H9 (cell line): ENCODE measurements around the gene ERVMER34-1. TPM values are rescaled to one million over a fixed set of nuclear protein-coding genes. Genes with fewer than 3 reads are reported as not detected.

ENCODE experiments used
- DNase-seq: peaks from one replicate; pipeline ENCODE4 v3.0.0-alpha.2; 2017
- H2AFZ ChIP-seq: one replicate; pipeline ENCODE4 v1.6.1; 2013; ENCODE audit warnings: mild to moderate bottlenecking, low read length, control low read depth, moderate library complexity
- H2AK5ac ChIP-seq: 2 replicates; pipeline ENCODE4 v1.6.1; 2013; ENCODE audit warnings: low read length, control low read depth, mixed read lengths; ENCODE audit not compliant: insufficient read length
- H2BK120ac ChIP-seq: one replicate; pipeline ENCODE4 v1.6.1; 2013; ENCODE audit warnings: low read depth, mild to moderate bottlenecking, low read length, control low read depth, inconsistent platforms; ENCODE audit not compliant: poor library complexity, severe bottlenecking
- H2BK12ac ChIP-seq: 2 replicates; pipeline ENCODE4 v1.6.1; 2013; ENCODE audit warnings: low read length, control low read depth, mixed read lengths, low read depth; ENCODE audit not compliant: insufficient read length
- H2BK15ac ChIP-seq: 2 replicates; pipeline ENCODE4 v1.6.1; 2013; ENCODE audit warnings: low read depth, low read length, control low read depth
- H2BK20ac ChIP-seq: one replicate; pipeline ENCODE4 v1.6.1; 2013; ENCODE audit warnings: low read depth, mild to moderate bottlenecking, low read length, control low read depth, inconsistent platforms; ENCODE audit not compliant: poor library complexity, severe bottlenecking
- H2BK5ac ChIP-seq: 2 replicates; pipeline ENCODE4 v1.6.1; 2013; ENCODE audit warnings: low read length, control low read depth, mixed read lengths; ENCODE audit not compliant: insufficient read length
- H3K14ac ChIP-seq: 2 replicates; pipeline ENCODE4 v1.6.1; 2013; ENCODE audit warnings: low read length, control low read depth; ENCODE audit not compliant: insufficient read depth
- H3K18ac ChIP-seq: 2 replicates; pipeline ENCODE4 v1.6.1; 2013; ENCODE audit warnings: low read depth, mild to moderate bottlenecking, mixed read lengths, low read length, control low read depth; ENCODE audit not compliant: insufficient read length
- H3K23ac ChIP-seq: 2 replicates; pipeline ENCODE4 v1.6.1; 2013; ENCODE audit warnings: low read length, control low read depth, mixed read lengths, low read depth; ENCODE audit not compliant: insufficient read length
- H3K23me2 ChIP-seq: 2 replicates; pipeline ENCODE4 v1.6.1; 2013; ENCODE audit warnings: low read depth, mild to moderate bottlenecking, mixed read lengths, low read length, control low read depth; ENCODE audit not compliant: insufficient read length, poor library complexity, severe bottlenecking
- H3K27ac ChIP-seq: 2 replicates; pipeline ENCODE4 v1.5.1; 2013; ENCODE audit warnings: low read length, control low read depth, mixed read lengths, low read depth; ENCODE audit not compliant: insufficient read length
- H3K27me3 ChIP-seq: 2 replicates; pipeline ENCODE4 v1.6.1; 2013; ENCODE audit warnings: low read length, control low read depth, inconsistent platforms; ENCODE audit not compliant: insufficient read depth
- H3K4ac ChIP-seq: 2 replicates; pipeline ENCODE4 v1.6.1; 2013; ENCODE audit warnings: low read depth, mild to moderate bottlenecking, control low read depth, inconsistent platforms, low read length, moderate library complexity
- H3K4me1 ChIP-seq: 2 replicates; pipeline ENCODE4 v1.6.1; 2013; ENCODE audit warnings: low read length, control low read depth, inconsistent platforms; ENCODE audit not compliant: insufficient read depth
- H3K4me2 ChIP-seq: 2 replicates; pipeline ENCODE4 v1.6.1; 2013; ENCODE audit warnings: low read length, control low read depth, mixed read lengths; ENCODE audit not compliant: insufficient read length, insufficient read depth
- H3K56ac ChIP-seq: 2 replicates; pipeline ENCODE4 v1.6.1; 2013; ENCODE audit warnings: low read depth, mild to moderate bottlenecking, mixed read lengths, low read length, control low read depth; ENCODE audit not compliant: insufficient read length
- H3K79me1 ChIP-seq: 2 replicates; pipeline ENCODE4 v1.6.1; 2013; ENCODE audit warnings: low read depth, mild to moderate bottlenecking, moderate library complexity, low read length, control low read depth, inconsistent platforms; ENCODE audit not compliant: insufficient read depth, poor library complexity, severe bottlenecking
- H3K79me2 ChIP-seq: 2 replicates; pipeline ENCODE4 v1.6.1; 2013; ENCODE audit warnings: low read length, control low read depth, inconsistent platforms; ENCODE audit not compliant: insufficient read depth
- H3K9ac ChIP-seq: 2 replicates; pipeline ENCODE4 v1.6.1; 2013; ENCODE audit warnings: low read length, control low read depth, mixed read lengths; ENCODE audit not compliant: insufficient read length; ENCODE audit errors: extremely low read depth
- H3K9me3 ChIP-seq: one replicate; pipeline ENCODE4 v1.6.1; 2013; ENCODE audit warnings: low read depth, low read length, inconsistent platforms; ENCODE audit not compliant: control insufficient read depth
- H3T11ph ChIP-seq: one replicate; pipeline ENCODE4 v1.6.1; 2013; ENCODE audit warnings: mild to moderate bottlenecking, low read length, control low read depth, inconsistent platforms
- H4K20me1 ChIP-seq: one replicate; pipeline ENCODE4 v1.6.1; 2013; ENCODE audit not compliant: control insufficient read depth, insufficient read length, insufficient read depth
- H4K5ac ChIP-seq: 2 replicates; pipeline ENCODE4 v1.6.1; 2013; ENCODE audit warnings: low read depth, mild to moderate bottlenecking, mixed read lengths, low read length, control low read depth; ENCODE audit not compliant: insufficient read length
- H4K8ac ChIP-seq: replicated peaks from 2 replicates; pipeline ENCODE4 v1.6.1; 2013; ENCODE audit warnings: low read length, control low read depth, mixed read lengths, low read depth; ENCODE audit not compliant: insufficient read length
- H4K91ac ChIP-seq: 2 replicates; pipeline ENCODE4 v1.6.1; 2013; ENCODE audit warnings: low read depth, mild to moderate bottlenecking, moderate library complexity, mixed read lengths, low read length, control low read depth; ENCODE audit not compliant: insufficient read length
- H3K27ac Mint-ChIP-seq, 3 experiments: 2 replicates in 2 of 3; 3 replicates in 1 of 3; pipeline ENCODE4 v1.8.0; 2020 to 2021; ENCODE audit warnings: mixed read lengths in 3 of 3, mild to moderate bottlenecking in 1 of 3, moderate library complexity in 1 of 3
- H3K27me3 Mint-ChIP-seq: 2 replicates; pipeline ENCODE4 v1.8.0; 2021; ENCODE audit warnings: low read depth, mild to moderate bottlenecking, moderate library complexity, mixed read lengths
- H3K36me3 Mint-ChIP-seq, 3 experiments: 2 replicates in 2 of 3; 3 replicates in 1 of 3; pipeline ENCODE4 v1.8.0; 2020 to 2021; ENCODE audit warnings: low read depth in 3 of 3, mixed read lengths in 3 of 3; ENCODE audit not compliant: insufficient read depth in 1 of 3
- H3K4me1 Mint-ChIP-seq, 2 experiments: 2 replicates each; pipeline ENCODE4 v1.8.0; 2020; ENCODE audit warnings: mixed read lengths in 2 of 2
- H3K4me3 Mint-ChIP-seq, 2 experiments: 2 replicates in 1 of 2; 3 replicates in 1 of 2; pipeline ENCODE4 v1.8.0; 2020 to 2021; ENCODE audit warnings: mild to moderate bottlenecking in 2 of 2, mixed read lengths in 2 of 2, moderate library complexity in 1 of 2
- H3K9me3 Mint-ChIP-seq, 2 experiments: 2 replicates in 1 of 2; 3 replicates in 1 of 2; pipeline ENCODE4 v1.8.0; 2020; ENCODE audit warnings: mild to moderate bottlenecking in 2 of 2, mixed read lengths in 2 of 2, moderate library complexity in 1 of 2
- WGBS: extraction: QIAGEN DNeasy Blood & Tissue Kit; methylation state at CpG from one replicate; pipeline ENCODE4 v1.1.7; 2013; ENCODE audit warnings: missing lambda C conversion rate, low lambda C conversion rate, mixed read lengths; ENCODE audit not compliant: insufficient read length; ENCODE audit errors: extremely low coverage; 5-methylcytosine and 5-hydroxymethylcytosine counted together
- total RNA-seq: library from RNA; stranded (reverse); gene quantifications from 2 replicates; pipeline ENCODE4 v1.2.1, GENCODE V29; 2021
- TF ChIP-seq, protein P1 (sequence below): fragments of 200-600 bp; sonication (generic); conservative IDR thresholded peaks from 3 replicates; pipeline ENCODE4 v1.8.0; 2021; ENCODE audit warnings: antibody characterized with exemption, mild to moderate bottlenecking

ERVMER34-1 gene
- total RNA-seq, 1 experiment from 2014 or later = 14.4 TPM

DNA sequence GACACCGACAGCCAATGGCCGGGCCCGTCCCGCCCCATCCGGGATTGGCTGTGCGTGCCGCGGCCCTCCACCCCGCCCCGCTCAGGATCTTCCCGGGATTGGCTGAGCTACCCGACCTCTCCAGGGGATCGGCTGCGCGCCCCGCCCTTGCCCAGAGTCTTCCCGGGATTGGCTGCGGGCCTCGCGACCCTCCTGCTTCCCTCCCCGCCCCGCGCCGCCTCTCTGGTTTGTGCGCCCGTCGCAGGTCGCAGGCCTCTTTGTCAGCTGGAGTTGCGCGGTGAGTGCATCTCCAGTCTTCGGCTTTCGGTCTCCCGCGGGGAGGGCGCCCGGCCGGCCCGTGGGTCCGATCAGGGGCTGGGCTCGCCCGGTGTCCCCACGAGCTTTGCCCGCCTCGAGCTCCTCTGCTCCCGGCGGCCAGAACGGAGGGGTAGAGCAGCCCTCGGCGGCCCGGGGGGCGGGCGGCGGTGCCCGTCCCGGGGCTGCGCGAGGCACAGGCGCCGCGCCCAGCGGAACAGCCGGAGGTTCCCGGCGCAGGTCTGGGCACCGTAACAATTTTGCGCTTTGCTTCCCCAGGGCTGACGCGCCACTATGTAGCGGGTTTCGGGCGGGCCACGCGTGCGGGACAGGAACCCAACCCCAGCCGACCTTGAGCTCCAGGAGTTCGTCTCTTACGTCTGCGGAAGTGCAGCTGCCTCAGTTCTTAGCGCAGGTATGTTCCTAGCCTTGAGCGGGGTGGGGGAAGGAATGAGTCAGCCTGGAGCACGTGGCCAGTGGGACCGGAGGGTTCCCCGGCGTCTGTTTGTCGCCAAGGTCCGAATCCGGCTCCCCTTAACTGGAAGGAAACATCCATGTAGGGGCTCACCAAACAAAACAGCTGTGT lies 38.7 kb downstream of the ERVMER34-1 start:
- Histone ChIP-seq H2BK12ac (no peak overlapping the region), H2BK120ac (no peak overlapping the region), H2BK20ac (no peak overlapping the region), H4K5ac (no peak overlapping the region), H3K27me3 (no peaks in the 10 kb centered on the region), H2AFZ (no peak overlapping the region), H3K9me3 (no peaks in the 10 kb centered on the region), H2BK5ac (no peak overlapping the region), H3K23ac (no peak overlapping the region), H4K20me1 (no peaks in the 10 kb centered on the region), H3K4me2 (peak overlapping the region; percentile 99), H3T11ph (no peak overlapping the region), H3K4me1 (peaks cover 15% of the 10 kb centered on the region), H2AK5ac (no peak overlapping the region), H3K56ac (no peak overlapping the region), H3K14ac (peak overlapping the region; percentile 88), H3K79me2 (peaks cover 9% of the 10 kb centered on the region; the same call in 1 of the 2 replicates), H3K79me1 (peaks cover 5% of the 10 kb centered on the region), H3K18ac (peak overlapping the region; percentile 59), H3K9ac (peak overlapping the region; percentile 86), H3K27ac (no peak overlapping the region), H2BK15ac (no peak overlapping the region), H3K23me2 (peaks cover 17% of the 10 kb centered on the region), H4K8ac (no peak overlapping the region), H4K91ac (no peak overlapping the region), H3K4ac (no peak overlapping the region; the same call in 1 of the 2 replicates)
- Mint-ChIP-seq H3K27ac (peak overlapping the region; percentile 88 to 98 (median 90)), H3K4me3 (peak overlapping the region; percentile 91 to 93), H3K27me3 (peaks cover 5% of the 10 kb centered on the region), H3K36me3 (peaks cover 35 to 43% (median 42%) of the 10 kb centered on the region in 3 experiments), H3K9me3 (no peaks in the 10 kb centered on the region), H3K4me1 (peaks cover 42 to 50% of the 10 kb centered on the region in 2 experiments)
- DNase-seq = peak; percentile 98
- TF ChIP-seq, protein P1, sequence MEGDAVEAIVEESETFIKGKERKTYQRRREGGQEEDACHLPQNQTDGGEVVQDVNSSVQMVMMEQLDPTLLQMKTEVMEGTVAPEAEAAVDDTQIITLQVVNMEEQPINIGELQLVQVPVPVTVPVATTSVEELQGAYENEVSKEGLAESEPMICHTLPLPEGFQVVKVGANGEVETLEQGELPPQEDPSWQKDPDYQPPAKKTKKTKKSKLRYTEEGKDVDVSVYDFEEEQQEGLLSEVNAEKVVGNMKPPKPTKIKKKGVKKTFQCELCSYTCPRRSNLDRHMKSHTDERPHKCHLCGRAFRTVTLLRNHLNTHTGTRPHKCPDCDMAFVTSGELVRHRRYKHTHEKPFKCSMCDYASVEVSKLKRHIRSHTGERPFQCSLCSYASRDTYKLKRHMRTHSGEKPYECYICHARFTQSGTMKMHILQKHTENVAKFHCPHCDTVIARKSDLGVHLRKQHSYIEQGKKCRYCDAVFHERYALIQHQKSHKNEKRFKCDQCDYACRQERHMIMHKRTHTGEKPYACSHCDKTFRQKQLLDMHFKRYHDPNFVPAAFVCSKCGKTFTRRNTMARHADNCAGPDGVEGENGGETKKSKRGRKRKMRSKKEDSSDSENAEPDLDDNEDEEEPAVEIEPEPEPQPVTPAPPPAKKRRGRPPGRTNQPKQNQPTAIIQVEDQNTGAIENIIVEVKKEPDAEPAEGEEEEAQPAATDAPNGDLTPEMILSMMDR = no peak
- WGBS = no CpG with 5 or more reads among the region's 87 CpGs
